Stomach (tissue), 9 donors: ENCODE measurements around the gene SNX5. TPM values are rescaled to one million over a fixed set of nuclear protein-coding genes. Genes with fewer than 3 reads are reported as not detected.

ENCODE experiments used
- DNase-seq, 2 donors: peaks; one replicate each; pipeline versions ENCODE4 v3.0.0 to v3.0.0-alpha.2; 2013 to 2019
- H3K27ac ChIP-seq, 5 donors: fragments of 200-600 bp in 4 of 5; sonication (generic) in 4 of 5; one replicate each; pipeline ENCODE4 v1.5.1; 2013 to 2019; ENCODE audit warnings: mild to moderate bottlenecking in 1 of 5, moderate library complexity in 1 of 5
- H3K27me3 ChIP-seq, 3 donors: fragments of 200-600 bp; sonication (generic); one replicate each; pipeline ENCODE4 v1.5.1; 2017 to 2019; ENCODE audit warnings: mixed run types in 1 of 3
- H3K36me3 ChIP-seq, 4 donors: fragments of 200-600 bp; sonication (generic); 1 replicate in 3 of 4; 2 replicates in 1 of 4; pipeline ENCODE4 v1.5.1; 2016 to 2019
- H3K4me1 ChIP-seq, 4 donors: fragments of 200-600 bp; sonication (generic); one replicate each; pipeline ENCODE4 v1.5.1; 2016 to 2019
- H3K4me3 ChIP-seq, 4 donors: fragments of 200-600 bp; sonication (generic) in 3 of 4; one replicate each; pipeline ENCODE4 v1.5.1; 2016 to 2019; ENCODE audit warnings: mild to moderate bottlenecking in 1 of 4
- H3K9me3 ChIP-seq, 4 donors: fragments of 200-600 bp; sonication (generic); one replicate each; pipeline ENCODE4 v1.5.1; 2016 to 2019
- EP300 ChIP-seq: sonication (generic); formaldehyde crosslinking; IDR thresholded peaks from one replicate; pipeline ENCODE4 v1.6.1; 2017; ENCODE audit warnings: antibody characterized with exemption
- POLR2A ChIP-seq, 4 donors: fragments of 450-650 bp; IDR thresholded peaks; one replicate each; pipeline ENCODE4 v1.6.1; 2016; ENCODE audit warnings: antibody characterized with exemption in 4 of 4, control low read depth in 2 of 4, mild to moderate bottlenecking in 1 of 4, moderate library complexity in 1 of 4
- POLR2AphosphoS5 ChIP-seq, 3 donors: sonication (generic); formaldehyde crosslinking; IDR thresholded peaks; one replicate each; pipeline ENCODE4 v1.6.1; 2016; ENCODE audit warnings: antibody characterized with exemption in 3 of 3
- WGBS, 5 donors: extraction: QIAGEN DNeasy Blood & Tissue Kit in 3 of 5; methylation state at CpG; one replicate each; pipeline versions ENCODE4 v1.1.5 to v1.1.7; 2013 to 2018; 5-methylcytosine and 5-hydroxymethylcytosine counted together
- intact Hi-C: fragments of 100-400 bp; cut with DNase I; formaldehyde crosslinking; loops from one replicate; pipeline ENCODE4 v1.15.1; 2023; ENCODE audit warnings: low total_unique reads
- polyA plus RNA-seq, 3 donors: library from polyadenylated mRNA; stranded (reverse); fragments of 200-250 nt; gene quantifications; one replicate each; pipeline ENCODE4 v1.2.3, GENCODE V29; 2013
- total RNA-seq, 5 donors: library from RNA; depleted of rRNA; stranded (reverse); fragments of >200 nt; gene quantifications; one replicate each; pipeline versions ENCODE4 v1.1.0 to v1.2.3, GENCODE V29; 2014 to 2016
- TF ChIP-seq, protein P1 (sequence below), 7 experiments: fragments of 450-650 bp in 4 of 7; fragments of 200-600 bp in 3 of 7; sonication (generic) in 3 of 7; IDR thresholded peaks; one replicate each; pipeline ENCODE4 v1.5.1; 2016 to 2019; ENCODE audit warnings: antibody characterized with exemption in 7 of 7, control low read depth in 2 of 7, mild to moderate bottlenecking in 1 of 7
- donor health status: healthy with polysubstance abuse.
- donor health status: Bipolar disorder and iron deficiency.
- donor health status: healthy.

Gene SNX5
- total and polyA plus RNA-seq, 8 donors, result 47.3 to 202 (median 103) TPM

DNA sequence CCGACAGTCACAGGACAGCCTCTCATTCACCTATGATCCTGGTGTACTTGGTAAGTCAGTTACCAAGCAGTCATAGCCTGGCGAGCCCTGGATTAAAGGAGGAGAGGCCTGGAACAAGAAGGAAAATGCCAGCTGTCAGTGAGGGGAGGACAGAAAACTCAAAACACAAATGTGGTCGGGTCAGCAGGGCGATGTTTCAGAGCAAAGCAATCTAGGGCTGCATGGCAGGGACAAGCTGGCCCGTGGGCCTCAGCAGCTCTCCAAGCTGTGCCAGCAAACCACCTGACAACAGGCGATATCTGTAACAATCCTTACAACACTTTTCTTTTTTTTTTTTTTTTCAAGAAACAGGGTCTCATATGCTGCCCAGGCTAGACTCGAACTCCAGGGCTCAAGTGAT is 40.5 kb upstream of the SNX5 start:
- intact Hi-C loops, result loop anchor here (10.0 kb wide), 1 partner anchor 504 kb away; no protein-coding TSS in a partner anchor
- H3K4me1 ChIP-seq, result peaks cover 15 to 37% (median 33%) of the 10 kb centered on the region in 4 donors
- H3K27me3 ChIP-seq, result no peaks in the 10 kb centered on the region
- TF ChIP-seq EP300 (no peak), POLR2AphosphoS5 (IDR thresholded peaks at IDR 0.05) (no peak), POLR2A (IDR thresholded peaks at IDR 0.05) (no peak)
- TF ChIP-seq, protein P1, sequence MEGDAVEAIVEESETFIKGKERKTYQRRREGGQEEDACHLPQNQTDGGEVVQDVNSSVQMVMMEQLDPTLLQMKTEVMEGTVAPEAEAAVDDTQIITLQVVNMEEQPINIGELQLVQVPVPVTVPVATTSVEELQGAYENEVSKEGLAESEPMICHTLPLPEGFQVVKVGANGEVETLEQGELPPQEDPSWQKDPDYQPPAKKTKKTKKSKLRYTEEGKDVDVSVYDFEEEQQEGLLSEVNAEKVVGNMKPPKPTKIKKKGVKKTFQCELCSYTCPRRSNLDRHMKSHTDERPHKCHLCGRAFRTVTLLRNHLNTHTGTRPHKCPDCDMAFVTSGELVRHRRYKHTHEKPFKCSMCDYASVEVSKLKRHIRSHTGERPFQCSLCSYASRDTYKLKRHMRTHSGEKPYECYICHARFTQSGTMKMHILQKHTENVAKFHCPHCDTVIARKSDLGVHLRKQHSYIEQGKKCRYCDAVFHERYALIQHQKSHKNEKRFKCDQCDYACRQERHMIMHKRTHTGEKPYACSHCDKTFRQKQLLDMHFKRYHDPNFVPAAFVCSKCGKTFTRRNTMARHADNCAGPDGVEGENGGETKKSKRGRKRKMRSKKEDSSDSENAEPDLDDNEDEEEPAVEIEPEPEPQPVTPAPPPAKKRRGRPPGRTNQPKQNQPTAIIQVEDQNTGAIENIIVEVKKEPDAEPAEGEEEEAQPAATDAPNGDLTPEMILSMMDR (IDR thresholded peaks at IDR 0.05), result no peak
- no peak for DNase-seq
- no peak overlapping the region for H3K4me3 ChIP-seq
- WGBS, 5 donors, result 58 to 85% (median 72%) methylated on average over 7 of the region's 7 CpGs
- H3K36me3 ChIP-seq, result no peaks in the 10 kb centered on the region
- H3K9me3 ChIP-seq, result no peaks in the 10 kb centered on the region
- peak overlapping the region in 1 of 5 donors; percentile 30 for H3K27ac ChIP-seq

DNA sequence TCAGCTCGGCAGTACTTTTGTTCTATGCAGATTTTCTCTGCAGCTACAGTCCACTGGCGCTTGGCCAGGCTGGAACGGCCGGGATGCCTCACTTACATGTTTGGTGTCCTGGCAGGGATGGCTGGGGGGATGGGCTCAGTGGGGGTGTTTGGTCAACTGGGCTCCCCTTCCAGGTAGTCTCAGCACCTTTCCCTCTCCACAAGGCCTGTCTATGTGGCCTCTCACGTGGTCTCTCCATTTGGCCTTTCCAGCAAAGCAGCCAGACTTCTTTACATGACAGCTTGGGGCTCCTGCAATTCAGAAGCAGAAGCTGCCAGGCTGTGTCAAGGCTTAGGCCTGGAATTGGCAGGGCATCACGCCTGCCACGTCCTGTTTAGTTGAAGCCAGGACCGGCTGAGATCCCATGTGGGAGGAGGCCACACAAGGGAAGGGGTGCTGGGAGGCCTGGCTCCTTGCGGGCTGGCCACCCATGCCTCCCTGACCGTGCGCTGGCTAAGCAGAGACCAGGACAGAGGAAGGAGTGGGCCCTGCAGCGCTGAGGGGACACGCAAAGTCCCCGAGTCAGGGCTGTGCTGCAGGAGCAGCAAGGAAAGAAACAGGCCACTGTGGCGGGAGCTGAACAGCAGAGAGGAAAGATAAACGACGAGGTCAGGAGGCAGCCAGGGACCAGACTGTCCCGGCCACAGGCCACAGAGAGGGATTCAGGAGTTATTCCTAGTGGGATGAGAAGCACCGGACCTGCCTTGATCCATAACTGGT is 39.1 kb upstream of the SNX5 start:
- DNase-seq, result peak; percentile 62 to 64
- TF ChIP-seq POLR2AphosphoS5 (IDR thresholded peaks at IDR 0.05) (no peak), EP300 (no peak), POLR2A (IDR thresholded peaks at IDR 0.05) (no peak)
- TF ChIP-seq, protein P1 (IDR thresholded peaks at IDR 0.05), result no peak
- Histone ChIP-seq H3K4me3 (no peak overlapping the region), H3K27me3 (no peaks in the 10 kb centered on the region), H3K4me1 (peaks cover 15 to 37% (median 34%) of the 10 kb centered on the region in 4 donors), H3K27ac (peak overlapping the region; percentile 51 to 71 (median 67)), H3K36me3 (no peaks in the 10 kb centered on the region), H3K9me3 (no peaks in the 10 kb centered on the region)
- intact Hi-C loops, result loop anchor here (10.0 kb wide), 1 partner anchor 503 kb away; no protein-coding TSS in a partner anchor
- 36 to 51% (median 39%) methylated on average over 16 to 19 of the region's 19 CpGs for WGBS, 5 donors

DNA sequence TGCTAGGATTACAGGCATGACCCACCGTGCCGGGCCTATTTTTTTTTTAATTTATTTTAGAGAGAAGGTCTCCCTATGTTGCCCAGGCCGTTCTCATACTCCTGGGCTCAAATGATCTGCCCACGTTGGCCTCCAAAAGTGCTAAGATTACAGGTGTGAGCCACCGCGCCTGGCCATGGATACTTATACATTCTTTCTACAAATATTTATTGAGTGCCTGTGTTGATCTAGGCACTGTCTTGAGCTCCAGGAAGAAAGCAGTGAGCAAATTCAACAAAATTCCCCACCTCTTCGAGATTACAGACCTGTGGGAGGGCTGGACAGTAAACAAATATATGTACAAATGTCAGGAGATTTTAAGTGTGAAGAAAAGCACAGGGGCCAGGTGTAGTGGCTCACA is 38.1 kb upstream of the SNX5 start:
- Histone ChIP-seq H3K36me3 (no peaks in the 10 kb centered on the region), H3K27me3 (no peaks in the 10 kb centered on the region), H3K4me3 (no peak overlapping the region), H3K9me3 (no peaks in the 10 kb centered on the region), H3K27ac (peak overlapping the region; percentile 57 to 71 (median 67)), H3K4me1 (peaks cover 15 to 39% (median 34%) of the 10 kb centered on the region in 4 donors)
- peak; percentile 53 to 62 for DNase-seq
- peak in 2 of 3 donors; percentile 31 to 75 for TF ChIP-seq POLR2AphosphoS5 (IDR thresholded peaks at IDR 0.05)
- no peak for TF ChIP-seq EP300
- TF ChIP-seq, protein P1 (IDR thresholded peaks at IDR 0.05), result no peak
- TF ChIP-seq POLR2A (IDR thresholded peaks at IDR 0.05), result no peak
- intact Hi-C loops, result loop anchor here (10.0 kb wide), 1 partner anchor 502 kb away; no protein-coding TSS in a partner anchor
- WGBS, 5 donors, result 37 to 61% (median 53%) methylated on average over 7 of the region's 7 CpGs

DNA sequence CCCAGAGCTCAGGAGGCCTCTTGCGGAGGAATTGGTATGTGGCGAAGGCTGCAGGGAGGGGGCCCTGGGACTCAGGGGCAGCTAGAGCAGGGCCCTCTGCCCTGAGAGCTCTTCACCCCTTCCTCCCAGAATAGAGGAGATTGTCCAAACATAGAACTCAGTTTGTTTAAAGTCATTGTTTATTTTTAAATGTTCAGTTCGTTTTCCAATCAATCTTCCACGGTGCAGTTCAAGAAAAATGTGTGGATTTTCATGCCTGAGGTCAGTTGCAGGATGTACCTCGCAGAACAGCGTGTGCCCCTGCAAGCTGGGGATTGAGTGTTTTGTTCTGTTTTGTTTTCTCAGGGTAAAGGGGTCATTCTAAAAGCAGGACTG is 37.4 kb upstream of the SNX5 start:
- Histone ChIP-seq H3K9me3 (no peaks in the 10 kb centered on the region), H3K27ac (peak overlapping the region in 3 of 5 donors; percentile 11 to 38 (median 24)), H3K4me3 (no peak overlapping the region), H3K36me3 (no peaks in the 10 kb centered on the region), H3K4me1 (peaks cover 15 to 46% (median 38%) of the 10 kb centered on the region in 4 donors), H3K27me3 (no peaks in the 10 kb centered on the region)
- peak in 1 of 2 donors; percentile 31 for DNase-seq
- intact Hi-C loops, result loop anchor here (10.0 kb wide), 1 partner anchor 501 kb away; no protein-coding TSS in a partner anchor
- 49 to 65% (median 53%) methylated on average over 6 of the region's 6 CpGs for WGBS, 5 donors
- TF ChIP-seq, protein P1 (IDR thresholded peaks at IDR 0.05), result no peak
- TF ChIP-seq EP300 (no peak), POLR2AphosphoS5 (IDR thresholded peaks at IDR 0.05) (peak in 1 of 3 donors; percentile 11), POLR2A (IDR thresholded peaks at IDR 0.05) (no peak)
